Peyer's patch (tissue), 4 donors: Measurements from ENCODE around the gene SLC38A5.

Experiments
- POLR2A ChIP-seq, 2 donors: fragments of 450-650 bp; IDR thresholded peaks; one replicate each; pipeline ENCODE4 v1.5.1; 2017; ENCODE audit warnings: antibody characterized with exemption in 2 of 2, mild to moderate bottlenecking in 2 of 2, moderate library complexity in 2 of 2
- TF ChIP-seq, protein P1 (sequence below), 6 experiments: fragments of 450-650 bp in 4 of 6; fragments of 200-600 bp in 2 of 6; sonication (generic) in 1 of 6; IDR thresholded peaks; one replicate each; pipeline ENCODE4 v1.5.1; 2017 to 2019; ENCODE audit warnings: antibody characterized with exemption in 6 of 6, mild to moderate bottlenecking in 3 of 6, moderate library complexity in 1 of 6

DNA sequence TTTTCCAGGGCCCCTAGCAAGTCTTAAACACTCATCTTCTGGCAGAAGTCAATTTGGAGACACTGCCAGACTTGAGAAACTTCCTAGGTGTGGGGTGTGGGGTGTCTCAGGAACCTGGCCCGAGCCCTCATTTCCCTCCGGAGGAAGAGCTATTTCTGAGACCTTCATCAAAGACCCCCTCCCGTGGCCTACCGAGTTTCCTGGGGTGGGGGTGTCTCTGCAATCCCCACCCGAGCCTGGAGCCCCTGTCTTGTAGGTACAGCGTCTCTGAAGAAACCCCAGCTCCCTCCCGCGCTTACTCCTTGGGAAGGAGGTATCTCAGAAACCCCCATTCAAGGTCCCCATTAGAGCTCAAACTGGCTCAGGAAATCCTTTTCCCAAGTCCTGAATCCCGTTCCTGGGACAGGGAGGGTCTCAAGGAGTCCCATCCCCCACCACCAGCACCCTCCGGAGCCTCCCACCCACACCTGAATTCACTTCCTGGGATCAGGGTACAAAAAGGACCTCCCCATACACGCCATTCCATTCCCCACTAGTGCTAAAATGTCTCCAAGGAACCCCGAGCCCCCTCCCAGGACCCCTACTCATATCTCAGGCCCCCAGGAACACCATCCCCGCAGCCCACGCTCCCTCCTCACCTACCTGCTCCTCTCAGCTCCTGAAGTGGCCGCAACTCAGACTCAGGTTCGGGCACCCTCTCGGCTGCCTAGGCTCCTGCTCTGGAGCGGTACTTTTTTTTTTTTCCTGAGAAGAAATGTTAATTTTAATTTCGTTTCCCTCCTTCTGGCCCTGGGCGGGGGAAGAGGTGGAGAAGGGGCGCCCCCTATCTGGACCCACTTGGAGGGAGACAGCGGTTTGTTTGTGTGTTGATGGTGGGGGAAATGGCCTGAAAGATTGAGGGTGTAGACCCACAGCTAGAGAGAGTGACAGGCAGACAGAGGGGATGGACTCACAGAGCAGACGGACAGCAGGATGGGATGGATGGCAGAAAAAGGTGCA is 1.1 kb downstream of the SLC38A5 start:
- no peak for TF ChIP-seq POLR2A (IDR thresholded peaks at IDR 0.05)
- TF ChIP-seq, protein P1, sequence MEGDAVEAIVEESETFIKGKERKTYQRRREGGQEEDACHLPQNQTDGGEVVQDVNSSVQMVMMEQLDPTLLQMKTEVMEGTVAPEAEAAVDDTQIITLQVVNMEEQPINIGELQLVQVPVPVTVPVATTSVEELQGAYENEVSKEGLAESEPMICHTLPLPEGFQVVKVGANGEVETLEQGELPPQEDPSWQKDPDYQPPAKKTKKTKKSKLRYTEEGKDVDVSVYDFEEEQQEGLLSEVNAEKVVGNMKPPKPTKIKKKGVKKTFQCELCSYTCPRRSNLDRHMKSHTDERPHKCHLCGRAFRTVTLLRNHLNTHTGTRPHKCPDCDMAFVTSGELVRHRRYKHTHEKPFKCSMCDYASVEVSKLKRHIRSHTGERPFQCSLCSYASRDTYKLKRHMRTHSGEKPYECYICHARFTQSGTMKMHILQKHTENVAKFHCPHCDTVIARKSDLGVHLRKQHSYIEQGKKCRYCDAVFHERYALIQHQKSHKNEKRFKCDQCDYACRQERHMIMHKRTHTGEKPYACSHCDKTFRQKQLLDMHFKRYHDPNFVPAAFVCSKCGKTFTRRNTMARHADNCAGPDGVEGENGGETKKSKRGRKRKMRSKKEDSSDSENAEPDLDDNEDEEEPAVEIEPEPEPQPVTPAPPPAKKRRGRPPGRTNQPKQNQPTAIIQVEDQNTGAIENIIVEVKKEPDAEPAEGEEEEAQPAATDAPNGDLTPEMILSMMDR (IDR thresholded peaks at IDR 0.05) = peak in 1 of 6 experiments; percentile 17
